Activated CD8-positive, alpha-beta T cell treated with anti-CD3 and anti-CD28 coated beads for 36 hours (primary cell): ENCODE results near the gene ZNF14. TPM values are rescaled to one million over a fixed set of nuclear protein-coding genes. Genes with fewer than 3 reads are reported as not detected.

ENCODE experiments used
- ATAC-seq: fragments of 200-7000 bp; cut with Tn5 transposase; one replicate; pipeline ENCODE4 v1.10.0; 2021; ENCODE audit warnings: mild to moderate bottlenecking, moderate library complexity
- CTCF ChIA-PET: fragments of 350-600 bp; sonication (Branson Sonifier 250); formaldehyde crosslinking; loops from one replicate; lab custom pipeline; 2021; ENCODE audit warnings: antibody characterized with exemption; lab: Charles Lee
- POLR2A ChIA-PET: fragments of 350-600 bp; sonication (Branson Sonifier 250); formaldehyde crosslinking; loops from one replicate; lab custom pipeline; 2021; ENCODE audit warnings: antibody characterized with exemption; lab: Charles Lee
- DNase-seq: peaks from one replicate; pipeline ENCODE4 v3.0.0-alpha.2; 2020
- H3K27ac Mint-ChIP-seq: one replicate; pipeline ENCODE4 v1.8.0; 2021; ENCODE audit warnings: mild to moderate bottlenecking, mixed read lengths
- H3K27me3 Mint-ChIP-seq: one replicate; pipeline ENCODE4 v1.8.0; 2021; ENCODE audit warnings: mixed read lengths
- H3K36me3 Mint-ChIP-seq: one replicate; pipeline ENCODE4 v1.8.0; 2021; ENCODE audit warnings: low read depth, mixed read lengths
- H3K4me1 Mint-ChIP-seq: one replicate; pipeline ENCODE4 v1.8.0; 2021; ENCODE audit warnings: low read depth, mixed read lengths
- H3K4me3 Mint-ChIP-seq: one replicate; pipeline ENCODE4 v1.8.0; 2021; ENCODE audit warnings: mild to moderate bottlenecking, moderate library complexity, mixed read lengths
- H3K9me3 Mint-ChIP-seq: one replicate; pipeline ENCODE4 v1.8.0; 2021; ENCODE audit warnings: mixed read lengths
- intact Hi-C: fragments of 100-400 bp; cut with micrococcal nuclease; formaldehyde crosslinking; loops from one replicate; pipeline ENCODE4 v1.10.0; 2022
- total RNA-seq, 2 experiments: library from RNA; stranded (reverse); gene quantifications; one replicate each; pipeline ENCODE4 v1.2.3, GENCODE V29; 2021
- TF ChIP-seq, protein P1 (sequence below): fragments of 200-600 bp; IDR thresholded peaks from one replicate; pipeline ENCODE4 v1.8.0; 2022; ENCODE audit warnings: antibody characterized with exemption, mild to moderate bottlenecking

The ZNF14 gene
- total RNA-seq, 2 experiments from 2014 or later, result 8.6 to 9.3 TPM

DNA sequence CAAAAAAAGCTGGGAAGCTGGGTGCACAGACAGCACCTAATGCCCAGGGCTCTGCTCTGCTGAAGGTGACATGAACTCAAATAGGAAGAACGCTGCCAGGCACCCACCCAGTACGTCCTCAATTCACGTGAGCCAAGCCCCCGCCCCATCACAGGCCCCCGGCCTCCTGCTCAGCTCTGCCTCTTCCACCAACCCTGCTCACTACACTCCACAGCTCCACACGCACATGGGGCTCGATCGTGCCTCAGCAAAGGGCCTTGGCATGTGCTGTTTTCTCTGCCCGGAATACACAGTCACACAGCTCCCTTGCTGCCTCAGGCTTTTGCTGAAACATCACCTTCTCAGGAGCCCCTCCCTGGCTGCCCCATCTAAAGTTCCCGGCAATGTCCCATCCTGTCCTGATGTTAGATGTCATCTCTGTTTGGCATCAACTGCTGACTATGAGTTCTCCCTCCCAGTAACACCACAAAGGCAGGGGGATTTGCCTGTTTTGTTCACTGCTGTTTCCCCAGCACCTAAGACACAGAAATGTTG is 71.7 kb downstream of the ZNF14 start:
- Mint-ChIP-seq H3K27me3 (no peaks in the 10 kb centered on the region), H3K4me1 (peaks cover 23% of the 10 kb centered on the region), H3K36me3 (peaks cover 47% of the 10 kb centered on the region), H3K9me3 (no peaks in the 10 kb centered on the region), H3K27ac (peak overlapping the region; percentile 94), H3K4me3 (peak overlapping the region; percentile 88)
- no peak for DNase-seq
- ATAC-seq, result no peak
- ChIA-PET POLR2A (interaction anchor here (0.5 to 2.8 kb wide), 5 partner anchors 10 to 286 kb away, joined by 3 to 23 read pairs (median 6); partner anchors contain the start of gene ZNF506), CTCF (interaction anchor here (0.7 to 3.5 kb wide), 6 partner anchors 17 to 131 kb away, joined by 3 to 14 read pairs (median 4); partner anchors contain the start of genes GMIP and ZNF14)
- TF ChIP-seq, protein P1, sequence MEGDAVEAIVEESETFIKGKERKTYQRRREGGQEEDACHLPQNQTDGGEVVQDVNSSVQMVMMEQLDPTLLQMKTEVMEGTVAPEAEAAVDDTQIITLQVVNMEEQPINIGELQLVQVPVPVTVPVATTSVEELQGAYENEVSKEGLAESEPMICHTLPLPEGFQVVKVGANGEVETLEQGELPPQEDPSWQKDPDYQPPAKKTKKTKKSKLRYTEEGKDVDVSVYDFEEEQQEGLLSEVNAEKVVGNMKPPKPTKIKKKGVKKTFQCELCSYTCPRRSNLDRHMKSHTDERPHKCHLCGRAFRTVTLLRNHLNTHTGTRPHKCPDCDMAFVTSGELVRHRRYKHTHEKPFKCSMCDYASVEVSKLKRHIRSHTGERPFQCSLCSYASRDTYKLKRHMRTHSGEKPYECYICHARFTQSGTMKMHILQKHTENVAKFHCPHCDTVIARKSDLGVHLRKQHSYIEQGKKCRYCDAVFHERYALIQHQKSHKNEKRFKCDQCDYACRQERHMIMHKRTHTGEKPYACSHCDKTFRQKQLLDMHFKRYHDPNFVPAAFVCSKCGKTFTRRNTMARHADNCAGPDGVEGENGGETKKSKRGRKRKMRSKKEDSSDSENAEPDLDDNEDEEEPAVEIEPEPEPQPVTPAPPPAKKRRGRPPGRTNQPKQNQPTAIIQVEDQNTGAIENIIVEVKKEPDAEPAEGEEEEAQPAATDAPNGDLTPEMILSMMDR, result no peak
- intact Hi-C loops, result loop anchor here (10.0 kb wide), 1 partner anchor 154 kb away; no protein-coding TSS in a partner anchor

Other genes with a start within 250 kb of the ZNF14 start
- gene TSSK6, start 217.6 kb downstream of the ZNF14 start, total RNA-seq, result 1 to 10 TPM; 3.4 to 4.9 TPM
- 100 to 1,000 TPM; 298 to 310 TPM for gene NDUFA13, start 216.9 kb downstream of the ZNF14 start, total RNA-seq
- 1 to 10 TPM; 7.4 to 8.1 TPM for gene YJEFN3, start 204.2 kb downstream of the ZNF14 start, total RNA-seq
- gene CILP2, start 194.8 kb downstream of the ZNF14 start, total RNA-seq, result under 1 TPM; 0.31 to 0.32 TPM
- 10 to 100 TPM; 13.8 to 15.6 TPM for gene PBX4, start 114.4 kb downstream of the ZNF14 start, total RNA-seq
- 10 to 100 TPM; 26.6 to 28.2 TPM for gene LPAR2, start 104.9 kb downstream of the ZNF14 start, total RNA-seq
- 10 to 100 TPM; 57.3 to 59.9 TPM for gene GMIP, start 89.5 kb downstream of the ZNF14 start, total RNA-seq
- 10 to 100 TPM; 52.4 to 53.1 TPM for gene ATP13A1, start 69.4 kb downstream of the ZNF14 start, total RNA-seq
- 10 to 100 TPM; 82.5 to 85.2 TPM for gene ZNF101, start 64.3 kb downstream of the ZNF14 start, total RNA-seq
- 10 to 100 TPM; 45.5 to 48.7 TPM for gene ZNF506, start 88.6 kb upstream of the ZNF14 start, total RNA-seq
- gene ZNF253, start 132.8 kb upstream of the ZNF14 start, total RNA-seq, result 10 to 100 TPM; 10.8 to 13.5 TPM
- 10 to 100 TPM; 17.2 to 17.8 TPM for gene ZNF93, start 167.8 kb upstream of the ZNF14 start, total RNA-seq